Cerebellar cortex (tissue), 1 donor: ENCODE data around the gene ASIC2.

Experiments
- DNase-seq: peaks from one replicate; pipeline ENCODE4 v3.0.0-alpha.2; 2015; ENCODE audit warnings: low spot score

ASIC2 gene

GRCh38 chr17:33292981-33293867 is at the start of gene ASIC2:
ASIC2 (minus strand) TSS chr17:33293295.
- peak; percentile 53 for DNase-seq

DNA sequence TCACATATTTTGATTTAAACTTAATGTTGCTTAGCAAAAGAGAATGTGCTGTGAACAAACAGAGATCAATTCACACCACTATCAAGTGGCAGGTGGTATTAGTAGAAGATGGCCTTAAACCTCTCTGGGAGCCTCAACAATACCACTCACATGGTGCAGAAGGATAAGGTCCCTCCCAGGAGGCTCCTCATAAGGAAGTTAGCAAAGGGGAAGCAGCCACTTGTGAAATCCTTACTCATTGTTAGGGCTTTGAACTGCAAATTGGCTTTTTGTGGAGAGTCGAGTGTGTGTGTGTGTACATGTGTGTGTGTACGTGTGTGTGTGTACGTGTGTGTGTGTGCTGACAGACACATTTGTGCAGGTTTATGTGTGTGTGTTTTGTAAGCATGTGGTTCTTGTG is 48.9 kb upstream of the ASIC2 start:
- DNase-seq, result no peak

DNA sequence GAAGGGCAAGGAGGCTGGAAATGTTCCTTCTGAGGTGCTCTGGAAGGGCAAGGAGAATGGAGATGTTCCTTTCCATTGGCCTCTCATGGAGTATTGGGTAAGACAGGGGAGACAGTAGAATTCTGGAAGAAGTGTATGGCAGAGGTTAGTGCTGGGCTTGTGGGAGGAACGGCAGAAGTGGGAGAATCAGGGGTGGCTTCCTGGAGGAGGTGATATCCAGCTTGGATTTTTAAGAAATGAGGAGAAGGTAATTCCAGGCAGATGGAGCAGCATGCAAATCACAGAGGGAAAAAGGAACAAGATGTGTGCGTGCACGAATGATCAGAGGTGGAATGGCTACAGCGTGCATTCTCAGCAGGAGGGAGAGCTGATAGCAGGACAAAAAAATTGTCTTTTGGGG is 45.1 kb upstream of the ASIC2 start:
- no peak for DNase-seq

GRCh38 chr17:33335491-33336173 is 42.5 kb upstream of the ASIC2 start:
- DNase-seq, result no peak

DNA sequence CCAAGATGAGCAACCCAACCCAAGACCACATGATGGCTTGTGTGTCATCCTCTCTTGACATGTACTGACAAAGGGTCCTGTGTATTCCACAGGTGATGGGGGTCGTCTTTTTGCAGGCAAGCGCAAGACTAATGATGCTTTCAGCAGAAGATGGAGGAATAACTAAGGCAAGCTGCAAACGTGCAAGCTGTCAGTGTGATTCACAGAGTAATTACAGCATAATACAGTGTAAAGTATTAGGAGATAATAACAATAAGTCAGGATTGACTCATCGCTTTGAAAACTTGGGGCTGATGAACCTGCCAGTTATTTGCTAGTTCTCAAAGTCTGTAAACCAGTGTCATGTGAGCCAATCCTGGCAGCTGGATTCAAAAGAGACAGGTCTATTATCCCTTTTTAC is 41.6 kb upstream of the ASIC2 start:
- no peak for DNase-seq

DNA sequence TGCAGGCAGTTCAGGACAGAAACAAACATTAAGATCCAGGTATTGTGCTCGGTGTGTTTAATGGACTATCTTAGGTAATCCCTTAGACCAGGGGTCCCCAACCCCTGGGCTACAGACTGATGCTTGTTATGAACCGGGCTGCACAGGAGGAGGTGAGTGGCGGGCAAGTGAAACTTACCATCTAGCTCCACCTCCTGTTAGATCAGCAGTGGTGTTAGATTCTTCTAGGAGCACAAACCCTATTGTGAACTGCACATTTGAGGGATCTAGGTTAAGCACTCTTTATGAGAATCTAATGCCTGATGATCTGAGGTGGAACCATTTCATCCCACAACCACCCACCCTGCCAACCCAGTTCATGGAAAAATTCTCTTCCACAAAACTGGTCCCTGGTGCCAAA is 37.8 kb upstream of the ASIC2 start:
- no peak for DNase-seq

- no peak for DNase-seq
Observed at GRCh38 chr17:33328129-33328528, 35.0 kb upstream of the ASIC2 start.

DNA sequence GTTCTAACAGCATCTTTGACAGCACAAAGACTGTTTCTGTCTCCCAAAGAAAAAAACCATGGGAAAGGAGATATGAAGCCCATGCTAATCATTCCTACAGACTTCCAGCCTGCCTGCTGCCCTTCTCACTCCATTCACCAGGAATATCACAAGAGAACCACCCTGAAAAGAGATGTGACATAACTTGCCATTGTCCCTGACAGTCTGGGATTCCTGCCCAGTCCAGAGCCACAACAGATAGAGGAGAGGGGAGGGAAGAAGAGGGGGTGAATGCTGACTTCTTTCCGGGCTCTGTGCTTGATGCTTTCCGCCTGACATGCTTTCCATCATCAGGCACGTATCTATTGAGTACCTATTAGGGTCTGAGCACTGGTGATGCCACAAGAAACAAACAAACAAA is 31.6 kb upstream of the ASIC2 start:
- DNase-seq, result no peak

GRCh38 chr17:33322063-33322462 is 29.0 kb upstream of the ASIC2 start:
- DNase-seq, result no peak

DNA sequence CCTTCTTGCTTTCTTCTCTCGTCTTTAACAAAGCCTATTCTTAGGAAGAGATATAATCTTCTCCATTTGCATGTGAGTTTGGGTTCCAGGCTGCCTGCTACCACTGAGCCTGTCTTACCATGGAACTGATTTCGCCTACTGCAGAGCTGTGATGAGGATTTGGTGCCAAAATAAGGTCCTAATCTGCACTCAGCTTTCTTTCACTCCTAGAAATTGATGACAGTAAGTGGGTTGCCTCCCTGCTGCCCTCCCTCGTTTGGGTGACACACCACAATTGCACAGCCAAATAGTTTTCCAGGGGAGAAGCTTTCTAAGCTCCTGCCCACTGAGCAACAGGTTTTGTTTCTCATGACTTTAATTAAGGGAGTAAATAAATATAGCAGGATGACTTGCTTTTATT is 25.1 kb upstream of the ASIC2 start:
- no peak for DNase-seq

- no peak for DNase-seq
Observed at GRCh38 chr17:33316746-33317145, 23.7 kb upstream of the ASIC2 start.

DNA sequence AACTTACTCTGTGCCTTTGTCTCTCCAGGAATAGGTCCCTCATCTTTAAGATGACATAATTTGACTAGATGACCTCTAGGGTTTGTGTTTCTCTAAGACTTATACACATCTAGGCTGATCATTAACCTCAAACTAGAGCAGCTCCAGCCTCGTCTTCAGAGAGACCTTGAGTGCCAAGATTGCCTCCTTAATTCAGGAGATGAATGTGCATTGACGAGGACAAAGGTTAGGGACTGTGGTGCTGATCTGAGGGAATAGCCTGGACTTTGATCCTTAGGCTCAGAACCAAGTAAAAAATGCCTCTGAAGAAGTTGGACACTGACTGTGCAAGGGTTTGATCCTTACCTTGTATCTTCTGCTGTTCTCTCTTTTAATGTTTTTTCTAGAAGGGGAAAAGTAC is 17.2 kb upstream of the ASIC2 start:
- DNase-seq, result no peak

GRCh38 chr17:33303254-33303653 is 10.2 kb upstream of the ASIC2 start:
- DNase-seq, result no peak

- no peak for DNase-seq
Observed at GRCh38 chr17:33302394-33302793, 9.3 kb upstream of the ASIC2 start.

- no peak for DNase-seq
Observed at GRCh38 chr17:33300241-33300640, 7.1 kb upstream of the ASIC2 start.

DNA sequence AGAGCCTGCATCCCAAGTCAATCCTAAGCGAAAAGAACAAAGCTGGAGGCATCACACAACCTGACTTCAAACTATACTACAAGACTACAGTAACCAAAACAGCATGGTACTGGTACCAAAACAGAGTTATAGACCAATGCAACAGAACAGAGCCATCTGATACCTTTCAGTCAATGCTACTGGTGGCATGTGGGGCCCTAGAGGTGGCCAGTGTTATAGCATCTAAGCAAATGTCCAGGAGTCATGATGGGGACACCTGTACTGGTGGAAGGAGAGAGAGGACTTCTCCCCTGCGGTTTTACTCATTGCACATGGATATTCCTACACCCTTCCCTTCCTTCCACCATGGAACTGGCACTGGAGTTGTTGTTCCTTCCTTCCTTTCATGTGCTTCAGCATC is 6.0 kb upstream of the ASIC2 start:
- DNase-seq, result no peak

- no peak for DNase-seq
Observed at GRCh38 chr17:33297643-33298042, 4.5 kb upstream of the ASIC2 start.

- DNase-seq, result no peak
Observed at GRCh38 chr17:33294994-33295393, 1.9 kb upstream of the ASIC2 start.

- DNase-seq, result no peak
Observed at GRCh38 chr17:33292201-33292980, 704 bp downstream of the ASIC2 start.

- DNase-seq, result peak; percentile 21
Observed at GRCh38 chr17:33291248-33292200, 1.6 kb downstream of the ASIC2 start.

DNA sequence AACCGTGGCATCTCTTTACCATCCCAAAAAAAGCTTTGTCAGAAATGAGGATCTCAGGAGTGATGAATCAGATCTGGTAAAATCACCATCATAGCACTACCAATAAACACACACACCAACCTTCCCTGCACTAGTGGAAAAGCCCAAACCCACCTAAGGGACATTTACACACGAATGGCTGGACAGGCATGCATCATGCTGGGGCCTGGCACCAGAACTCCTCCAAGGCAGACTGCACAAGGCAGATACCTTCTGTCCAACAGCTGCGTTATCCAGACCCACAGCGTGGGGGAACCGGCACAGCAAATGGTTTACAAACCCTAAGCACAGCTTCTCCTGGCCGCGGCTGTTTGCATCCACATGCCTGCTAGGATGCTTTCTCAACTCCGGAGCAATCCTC is 2.8 kb downstream of the ASIC2 start:
- DNase-seq, result peak; percentile 91

GRCh38 chr17:33288954-33289353 is 4.1 kb downstream of the ASIC2 start:
- no peak for DNase-seq
